Measurements from ENCODE around the gene DDHD1. TPM values are rescaled to one million over a fixed set of nuclear protein-coding genes. Genes with fewer than 3 reads are reported as not detected.

DDHD1 gene
- polyA plus RNA-seq, 1 of the 3 experiments (the other 2 are of a cell fraction), result 1.9 TPM

DNA sequence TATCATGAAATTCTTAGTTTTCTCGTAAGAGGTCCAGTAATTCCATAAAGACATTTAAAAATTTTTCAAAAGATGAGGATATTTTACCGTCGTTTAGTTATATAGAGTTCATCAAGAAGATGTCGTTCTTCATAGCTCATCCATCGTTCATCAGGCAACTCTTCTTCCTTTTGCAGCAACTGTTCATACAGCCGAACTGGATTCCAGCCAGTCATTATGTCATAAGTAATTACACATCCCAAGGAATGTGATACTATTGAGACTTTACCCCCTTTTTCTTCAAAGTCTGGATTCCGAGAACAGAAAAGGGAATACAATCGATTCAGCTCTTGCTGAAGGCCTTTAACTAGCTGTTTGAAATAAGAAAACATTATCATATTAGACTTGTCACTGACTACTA is 90.3 kb downstream of the DDHD1 start:
- H2AFZ ChIP-seq (ENCODE audit: low read depth), result no peak overlapping the region
- H3K9me3 ChIP-seq, result no peaks in the 10 kb centered on the region
- TF ChIP-seq, protein P1, sequence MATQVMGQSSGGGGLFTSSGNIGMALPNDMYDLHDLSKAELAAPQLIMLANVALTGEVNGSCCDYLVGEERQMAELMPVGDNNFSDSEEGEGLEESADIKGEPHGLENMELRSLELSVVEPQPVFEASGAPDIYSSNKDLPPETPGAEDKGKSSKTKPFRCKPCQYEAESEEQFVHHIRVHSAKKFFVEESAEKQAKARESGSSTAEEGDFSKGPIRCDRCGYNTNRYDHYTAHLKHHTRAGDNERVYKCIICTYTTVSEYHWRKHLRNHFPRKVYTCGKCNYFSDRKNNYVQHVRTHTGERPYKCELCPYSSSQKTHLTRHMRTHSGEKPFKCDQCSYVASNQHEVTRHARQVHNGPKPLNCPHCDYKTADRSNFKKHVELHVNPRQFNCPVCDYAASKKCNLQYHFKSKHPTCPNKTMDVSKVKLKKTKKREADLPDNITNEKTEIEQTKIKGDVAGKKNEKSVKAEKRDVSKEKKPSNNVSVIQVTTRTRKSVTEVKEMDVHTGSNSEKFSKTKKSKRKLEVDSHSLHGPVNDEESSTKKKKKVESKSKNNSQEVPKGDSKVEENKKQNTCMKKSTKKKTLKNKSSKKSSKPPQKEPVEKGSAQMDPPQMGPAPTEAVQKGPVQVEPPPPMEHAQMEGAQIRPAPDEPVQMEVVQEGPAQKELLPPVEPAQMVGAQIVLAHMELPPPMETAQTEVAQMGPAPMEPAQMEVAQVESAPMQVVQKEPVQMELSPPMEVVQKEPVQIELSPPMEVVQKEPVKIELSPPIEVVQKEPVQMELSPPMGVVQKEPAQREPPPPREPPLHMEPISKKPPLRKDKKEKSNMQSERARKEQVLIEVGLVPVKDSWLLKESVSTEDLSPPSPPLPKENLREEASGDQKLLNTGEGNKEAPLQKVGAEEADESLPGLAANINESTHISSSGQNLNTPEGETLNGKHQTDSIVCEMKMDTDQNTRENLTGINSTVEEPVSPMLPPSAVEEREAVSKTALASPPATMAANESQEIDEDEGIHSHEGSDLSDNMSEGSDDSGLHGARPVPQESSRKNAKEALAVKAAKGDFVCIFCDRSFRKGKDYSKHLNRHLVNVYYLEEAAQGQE (IDR thresholded peaks at IDR 0.05; ENCODE audit: low read depth, low read length), result no peak
- TF ChIP-seq CHD2 (IDR thresholded peaks at IDR 0.05; ENCODE audit: low read length, partially characterized antibody) (no peak), RCOR1 (IDR thresholded peaks at IDR 0.05; ENCODE audit: low read length) (no peak)
- H3K9me2 ChIP-seq, result no peaks in the 10 kb centered on the region
- H3K79me2 ChIP-seq (ENCODE audit: insufficient read depth), result no peaks in the 10 kb centered on the region
- H4K20me1 ChIP-seq (ENCODE audit: insufficient read depth), result no peaks in the 10 kb centered on the region
- H3F3A ChIP-seq (replicated peaks; ENCODE audit: insufficient read depth), result peaks cover 7% of the 10 kb centered on the region
- DNase-seq, result no peak
- H3K27ac ChIP-seq (ENCODE audit: low read depth in 2 of 2, low read length in 1 of 2), result no peak overlapping the region
- H3K4me3 ChIP-seq (ENCODE audit: low read depth in 2 of 2, low read length in 1 of 2), result no peak overlapping the region
- ChIA-PET CTCF (interaction anchor here (1.3 kb wide), 1 partner anchor 248 kb away, joined by 4 read pairs; no protein-coding TSS in a partner anchor), POLR2A (no interaction called here)
- H3K4me2 ChIP-seq, result no peak overlapping the region
- H3K27me3 ChIP-seq (ENCODE audit: insufficient read depth), result no peaks in the 10 kb centered on the region
- WGBS (ENCODE audit: low lambda C conversion rate), result 86% methylated on average over 8 of the region's 8 CpGs
- peaks cover 0 to 12% of the 10 kb centered on the region in 2 experiments for H3K36me3 ChIP-seq (replicated peaks in 1 of 2; ENCODE audit: control insufficient read depth in 1 of 2, insufficient read depth in 2 of 2, low read length in 1 of 2)
- no peak overlapping the region for H3K9ac ChIP-seq
- H3K4me1 ChIP-seq (ENCODE audit: control insufficient read depth in 1 of 2, insufficient read depth in 2 of 2, low read depth in 1 of 2, low read length in 1 of 2), result no peaks in the 10 kb centered on the region; a peak in 1 of 4 replicates

DNA sequence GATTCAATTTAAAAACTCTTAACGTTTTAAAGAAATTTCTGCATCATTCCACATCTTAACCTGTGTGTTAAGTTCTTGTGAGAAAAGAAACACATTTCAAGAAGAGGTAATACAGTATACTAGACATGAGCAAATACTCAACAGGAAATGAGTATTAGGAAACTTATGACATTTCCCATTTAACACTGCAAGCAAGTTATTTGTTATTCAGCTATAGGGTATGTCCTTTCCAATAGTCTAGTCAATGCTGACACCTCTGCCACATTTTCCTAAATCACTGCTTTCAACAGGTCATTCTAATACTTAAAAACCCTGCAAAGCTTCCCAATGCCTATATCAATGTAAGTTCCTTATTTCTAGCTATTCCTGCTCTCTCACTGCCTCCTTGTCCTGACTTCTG is 93.1 kb downstream of the DDHD1 start:
- Histone ChIP-seq H3K4me2 (no peak overlapping the region), H3K79me2 (ENCODE audit: insufficient read depth) (no peaks in the 10 kb centered on the region), H2AFZ (ENCODE audit: low read depth) (no peak overlapping the region), H3K27me3 (ENCODE audit: insufficient read depth) (no peaks in the 10 kb centered on the region), H3K36me3 (replicated peaks in 1 of 2; ENCODE audit: control insufficient read depth in 1 of 2, insufficient read depth in 2 of 2, low read length in 1 of 2) (peaks cover 0 to 14% of the 10 kb centered on the region in 2 experiments), H3K4me3 (ENCODE audit: low read depth in 2 of 2, low read length in 1 of 2) (no peak overlapping the region), H3F3A (replicated peaks; ENCODE audit: insufficient read depth) (peaks cover 7% of the 10 kb centered on the region), H3K4me1 (ENCODE audit: control insufficient read depth in 1 of 2, insufficient read depth in 2 of 2, low read depth in 1 of 2, low read length in 1 of 2) (no peaks in the 10 kb centered on the region; a peak in 2 of 4 replicates), H3K9me3 (no peaks in the 10 kb centered on the region), H3K9ac (no peak overlapping the region), H3K9me2 (no peaks in the 10 kb centered on the region), H4K20me1 (ENCODE audit: insufficient read depth) (no peaks in the 10 kb centered on the region), H3K27ac (ENCODE audit: low read depth in 2 of 2, low read length in 1 of 2) (no peak overlapping the region)
- WGBS (ENCODE audit: low lambda C conversion rate), result 39% methylated on average over 1 of the region's 1 CpG
- no peak for DNase-seq
- ChIA-PET POLR2A (no interaction called here), CTCF (no interaction called here)
- TF ChIP-seq SIN3A (IDR thresholded peaks at IDR 0.05; ENCODE audit: borderline replicate concordance, low read depth, low read length) (no peak), RAD21 (IDR thresholded peaks at IDR 0.05; ENCODE audit: low read length) (no peak), MXI1 (IDR thresholded peaks at IDR 0.05; ENCODE audit: low read depth, low read length) (no peak), EZH2phosphoT487 (IDR thresholded peaks at IDR 0.05; ENCODE audit: borderline replicate concordance, low read depth) (no peak), YY1 (IDR thresholded peaks at IDR 0.05; ENCODE audit: low read depth) (no peak), MEF2A (IDR thresholded peaks at IDR 0.05; ENCODE audit: borderline replicate concordance, low read depth) (no peak), RXRA (IDR thresholded peaks at IDR 0.05; ENCODE audit: borderline replicate concordance, low read depth) (no peak), GABPA (IDR thresholded peaks at IDR 0.05; ENCODE audit: low read depth) (no peak), RFX5 (IDR thresholded peaks at IDR 0.05; ENCODE audit: low read length) (no peak), NFIC (IDR thresholded peaks at IDR 0.05; ENCODE audit: borderline replicate concordance) (no peak), NRF1 (IDR thresholded peaks at IDR 0.05; ENCODE audit: low read depth, low read length) (no peak), TAF1 (IDR thresholded peaks at IDR 0.05; ENCODE audit: borderline replicate concordance, low read depth, low read length) (no peak)
- TF ChIP-seq, protein P1 (IDR thresholded peaks at IDR 0.05; ENCODE audit: low read depth, low read length), result no peak
- TF ChIP-seq, protein P2, sequence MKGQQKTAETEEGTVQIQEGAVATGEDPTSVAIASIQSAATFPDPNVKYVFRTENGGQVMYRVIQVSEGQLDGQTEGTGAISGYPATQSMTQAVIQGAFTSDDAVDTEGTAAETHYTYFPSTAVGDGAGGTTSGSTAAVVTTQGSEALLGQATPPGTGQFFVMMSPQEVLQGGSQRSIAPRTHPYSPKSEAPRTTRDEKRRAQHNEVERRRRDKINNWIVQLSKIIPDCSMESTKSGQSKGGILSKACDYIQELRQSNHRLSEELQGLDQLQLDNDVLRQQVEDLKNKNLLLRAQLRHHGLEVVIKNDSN (IDR thresholded peaks at IDR 0.05; ENCODE audit: borderline replicate concordance, low read depth), result no peak
- TF ChIP-seq, protein P3, sequence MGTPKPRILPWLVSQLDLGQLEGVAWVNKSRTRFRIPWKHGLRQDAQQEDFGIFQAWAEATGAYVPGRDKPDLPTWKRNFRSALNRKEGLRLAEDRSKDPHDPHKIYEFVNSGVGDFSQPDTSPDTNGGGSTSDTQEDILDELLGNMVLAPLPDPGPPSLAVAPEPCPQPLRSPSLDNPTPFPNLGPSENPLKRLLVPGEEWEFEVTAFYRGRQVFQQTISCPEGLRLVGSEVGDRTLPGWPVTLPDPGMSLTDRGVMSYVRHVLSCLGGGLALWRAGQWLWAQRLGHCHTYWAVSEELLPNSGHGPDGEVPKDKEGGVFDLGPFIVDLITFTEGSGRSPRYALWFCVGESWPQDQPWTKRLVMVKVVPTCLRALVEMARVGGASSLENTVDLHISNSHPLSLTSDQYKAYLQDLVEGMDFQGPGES (IDR thresholded peaks at IDR 0.05; ENCODE audit: low read depth, low read length), result no peak

Measured in SK-N-SH (cell line).